ENCODE results near the gene ARMC9. TPM values are rescaled to one million over a fixed set of nuclear protein-coding genes. Genes with fewer than 3 reads are reported as not detected.

Gene ARMC9
- total and polyA plus RNA-seq, 2 donors (not counting 3 experiments of a cell fraction or from before 2014, with no cell fraction given) = 16.4 to 24.2 TPM

DNA sequence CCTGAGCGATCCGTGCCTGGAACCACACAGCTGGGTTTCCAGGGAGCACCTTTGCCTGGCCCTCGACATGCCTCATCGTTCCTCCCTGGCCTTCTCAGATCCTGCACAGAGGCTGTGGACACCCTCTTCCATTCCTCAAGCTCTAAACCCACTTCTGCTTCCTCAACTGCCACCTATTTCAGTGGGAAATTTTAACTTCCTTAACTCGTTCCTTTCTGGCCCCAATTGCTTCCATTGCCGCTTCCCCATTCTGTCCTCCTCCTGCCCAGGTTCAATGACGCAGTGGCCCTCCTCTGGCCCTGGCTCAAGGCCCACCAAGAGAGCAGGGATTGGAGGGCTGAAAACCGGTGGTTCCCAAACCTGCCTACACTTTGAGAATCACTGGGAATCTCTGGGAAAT lies 192.2 kb downstream of the ARMC9 start:
- DNase-seq (ENCODE audit: low read depth, low spot score) (no peak), FAIRE-seq (no peak)
- Histone ChIP-seq H3K4me3 (replicated peaks in 1 of 3; ENCODE audit: insufficient read depth in 1 of 3, low read depth in 1 of 3, low read length in 3 of 3) (no peak overlapping the region), H3K79me2 (ENCODE audit: control insufficient read depth, insufficient read depth, low read length) (no peaks in the 10 kb centered on the region), H3K27me3 (ENCODE audit: control insufficient read depth in 2 of 2, insufficient read depth in 2 of 2, low read length in 2 of 2) (peaks cover 0 to 6% of the 10 kb centered on the region in 2 experiments), H2AFZ (ENCODE audit: low read depth, low read length) (no peak overlapping the region), H3K9me1 (replicated peaks; ENCODE audit: control insufficient read depth, extremely low read depth, insufficient read depth, low read length) (no peaks in the 10 kb centered on the region), H4K20me1 (replicated peaks; ENCODE audit: control insufficient read depth, extremely low read depth, insufficient read depth, low read length) (no peaks in the 10 kb centered on the region), H3K36me3 (ENCODE audit: control insufficient read depth in 2 of 2, extremely low read depth in 1 of 2, insufficient read depth in 2 of 2, low read length in 2 of 2) (no peaks in the 10 kb centered on the region), H3K27ac (ENCODE audit: insufficient read depth, low read depth, low read length) (no peak overlapping the region), H3K9ac (replicated peaks; ENCODE audit: extremely low read depth, insufficient read depth, low read length) (no peak overlapping the region), H3K4me1 (ENCODE audit: control insufficient read depth, extremely low read depth, insufficient read depth, low read length) (peaks cover 3% of the 10 kb centered on the region), H3K9me3 (replicated peaks; ENCODE audit: control insufficient read depth, insufficient read depth, low read length) (no peaks in the 10 kb centered on the region), H3K4me2 (ENCODE audit: insufficient read depth, low read length) (no peak overlapping the region)
- dilution Hi-C loops (cut with MboI; ENCODE audit: extremely low pct_ligation_motif_present, low sequenced_read_pairs) (no loop called here), intact Hi-C loops (cut with micrococcal nuclease) (no loop called here)
- CTCF ChIA-PET = no interaction called here
- TF ChIP-seq POLR2A (IDR thresholded peaks at IDR 0.05; ENCODE audit: low read depth, low read length) (no peak), JUN (IDR thresholded peaks at IDR 0.05; ENCODE audit: borderline replicate concordance, insufficient read depth, insufficient read length, low read depth) (no peak), MYC (IDR thresholded peaks at IDR 0.05; ENCODE audit: low read depth, low read length) (no peak), GATA2 (IDR thresholded peaks at IDR 0.05; ENCODE audit: insufficient read depth, insufficient read length, low read depth, low read length) (no peak), FOS (IDR thresholded peaks at IDR 0.05; ENCODE audit: borderline replicate concordance, insufficient read depth, low read length) (no peak), EZH2 (IDR thresholded peaks at IDR 0.05; ENCODE audit: borderline replicate concordance, low read depth, low read length, severe bottlenecking) (no peak), POLR2AphosphoS5 (IDR thresholded peaks at IDR 0.05; ENCODE audit: insufficient read depth, low read depth, low read length) (no peak)
- TF ChIP-seq, protein P1, sequence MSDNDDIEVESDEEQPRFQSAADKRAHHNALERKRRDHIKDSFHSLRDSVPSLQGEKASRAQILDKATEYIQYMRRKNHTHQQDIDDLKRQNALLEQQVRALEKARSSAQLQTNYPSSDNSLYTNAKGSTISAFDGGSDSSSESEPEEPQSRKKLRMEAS (IDR thresholded peaks at IDR 0.05; ENCODE audit: insufficient read depth, insufficient read length) = no peak
- BruUV-seq (replicated peaks) = no TSS peak
- POLR2A ChIA-PET = no interaction called here

DNA sequence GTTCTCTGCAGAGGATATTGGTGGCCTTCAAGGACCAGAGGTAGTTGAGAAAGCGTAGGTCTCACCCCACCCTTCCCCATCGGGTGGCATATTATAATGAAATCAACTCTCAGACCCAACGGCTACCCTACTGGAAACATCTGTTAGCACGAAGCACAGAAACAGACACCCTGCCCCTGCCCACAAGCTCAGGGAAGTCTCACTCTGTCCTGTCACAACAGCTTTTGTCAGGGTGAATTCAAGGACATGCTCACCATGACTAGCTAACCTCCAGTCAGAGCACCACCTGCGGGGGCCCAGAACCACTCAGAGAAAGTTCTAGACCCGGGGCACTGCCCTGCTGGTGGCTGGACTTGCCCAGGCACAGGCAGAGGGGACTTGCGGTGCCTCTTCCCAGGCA lies 193.6 kb downstream of the ARMC9 start:
- no peak overlapping the region for H3K27ac ChIP-seq (ENCODE audit: insufficient read depth, low read depth, low read length)
- no peaks in the 10 kb centered on the region for H3K9me3 ChIP-seq (replicated peaks; ENCODE audit: control insufficient read depth, insufficient read depth, low read length)
- dilution Hi-C loops (cut with MboI; ENCODE audit: extremely low pct_ligation_motif_present, low sequenced_read_pairs) = no loop called here
- CTCF ChIA-PET = no interaction called here
- H2AFZ ChIP-seq (ENCODE audit: low read depth, low read length) = no peak overlapping the region
- H3K27me3 ChIP-seq (ENCODE audit: control insufficient read depth in 2 of 2, insufficient read depth in 2 of 2, low read length in 2 of 2) = peaks cover 0 to 8% of the 10 kb centered on the region in 2 experiments
- no peaks in the 10 kb centered on the region for H3K79me2 ChIP-seq (ENCODE audit: control insufficient read depth, insufficient read depth, low read length)
- TF ChIP-seq EZH2 (IDR thresholded peaks at IDR 0.05; ENCODE audit: borderline replicate concordance, low read depth, low read length, severe bottlenecking) (no peak), GATA2 (IDR thresholded peaks at IDR 0.05; ENCODE audit: insufficient read depth, insufficient read length, low read depth, low read length) (no peak), POLR2AphosphoS5 (IDR thresholded peaks at IDR 0.05; ENCODE audit: insufficient read depth, low read depth, low read length) (no peak), POLR2A (IDR thresholded peaks at IDR 0.05; ENCODE audit: low read depth, low read length) (no peak), FOS (IDR thresholded peaks at IDR 0.05; ENCODE audit: borderline replicate concordance, insufficient read depth, low read length) (no peak), JUN (IDR thresholded peaks at IDR 0.05; ENCODE audit: borderline replicate concordance, insufficient read depth, insufficient read length, low read depth) (no peak), MYC (IDR thresholded peaks at IDR 0.05; ENCODE audit: low read depth, low read length) (no peak)
- TF ChIP-seq, protein P2, sequence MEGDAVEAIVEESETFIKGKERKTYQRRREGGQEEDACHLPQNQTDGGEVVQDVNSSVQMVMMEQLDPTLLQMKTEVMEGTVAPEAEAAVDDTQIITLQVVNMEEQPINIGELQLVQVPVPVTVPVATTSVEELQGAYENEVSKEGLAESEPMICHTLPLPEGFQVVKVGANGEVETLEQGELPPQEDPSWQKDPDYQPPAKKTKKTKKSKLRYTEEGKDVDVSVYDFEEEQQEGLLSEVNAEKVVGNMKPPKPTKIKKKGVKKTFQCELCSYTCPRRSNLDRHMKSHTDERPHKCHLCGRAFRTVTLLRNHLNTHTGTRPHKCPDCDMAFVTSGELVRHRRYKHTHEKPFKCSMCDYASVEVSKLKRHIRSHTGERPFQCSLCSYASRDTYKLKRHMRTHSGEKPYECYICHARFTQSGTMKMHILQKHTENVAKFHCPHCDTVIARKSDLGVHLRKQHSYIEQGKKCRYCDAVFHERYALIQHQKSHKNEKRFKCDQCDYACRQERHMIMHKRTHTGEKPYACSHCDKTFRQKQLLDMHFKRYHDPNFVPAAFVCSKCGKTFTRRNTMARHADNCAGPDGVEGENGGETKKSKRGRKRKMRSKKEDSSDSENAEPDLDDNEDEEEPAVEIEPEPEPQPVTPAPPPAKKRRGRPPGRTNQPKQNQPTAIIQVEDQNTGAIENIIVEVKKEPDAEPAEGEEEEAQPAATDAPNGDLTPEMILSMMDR (IDR thresholded peaks at IDR 0.05; ENCODE audit: extremely low read depth in 1 of 2, insufficient read depth in 1 of 2, low read depth in 1 of 2, low read length in 2 of 2) = no peak
- TF ChIP-seq, protein P1 (IDR thresholded peaks at IDR 0.05; ENCODE audit: insufficient read depth, insufficient read length) = no peak
- H3K4me3 ChIP-seq (replicated peaks in 1 of 3; ENCODE audit: insufficient read depth in 1 of 3, low read depth in 1 of 3, low read length in 3 of 3) = no peak overlapping the region
- POLR2A ChIA-PET = no interaction called here
- no peak for FAIRE-seq
- intact Hi-C loops (cut with micrococcal nuclease) = no loop called here
- no peak overlapping the region for H3K9ac ChIP-seq (replicated peaks; ENCODE audit: extremely low read depth, insufficient read depth, low read length)
- peaks cover 3% of the 10 kb centered on the region for H3K4me1 ChIP-seq (ENCODE audit: control insufficient read depth, extremely low read depth, insufficient read depth, low read length)
- H3K9me1 ChIP-seq (replicated peaks; ENCODE audit: control insufficient read depth, extremely low read depth, insufficient read depth, low read length) = no peaks in the 10 kb centered on the region
- H4K20me1 ChIP-seq (replicated peaks; ENCODE audit: control insufficient read depth, extremely low read depth, insufficient read depth, low read length) = no peaks in the 10 kb centered on the region
- no peak for DNase-seq (ENCODE audit: low read depth, low spot score)
- no TSS peak for BruUV-seq (replicated peaks)
- H3K36me3 ChIP-seq (ENCODE audit: control insufficient read depth in 2 of 2, extremely low read depth in 1 of 2, insufficient read depth in 2 of 2, low read length in 2 of 2) = no peaks in the 10 kb centered on the region
- no peak overlapping the region for H3K4me2 ChIP-seq (ENCODE audit: insufficient read depth, low read length)

Measured in endothelial cell of umbilical vein (primary cell).